ENCODE data around the gene CERCAM. TPM values are rescaled to one million over a fixed set of nuclear protein-coding genes. Genes with fewer than 3 reads are reported as not detected.

Gene CERCAM
- total and polyA plus RNA-seq, 7 donors: 4.2 to 28.5 (median 18.2) TPM

- no peaks in the 10 kb centered on the region for H3K27me3 ChIP-seq
- no peaks in the 10 kb centered on the region for H3K9me3 ChIP-seq
- no peak overlapping the region for H3K4me3 ChIP-seq
- TF ChIP-seq EP300 (IDR thresholded peaks at IDR 0.05) (no peak), POLR2A (IDR thresholded peaks at IDR 0.05) (no peak), POLR2AphosphoS5 (IDR thresholded peaks at IDR 0.05) (no peak)
- TF ChIP-seq, protein P1, sequence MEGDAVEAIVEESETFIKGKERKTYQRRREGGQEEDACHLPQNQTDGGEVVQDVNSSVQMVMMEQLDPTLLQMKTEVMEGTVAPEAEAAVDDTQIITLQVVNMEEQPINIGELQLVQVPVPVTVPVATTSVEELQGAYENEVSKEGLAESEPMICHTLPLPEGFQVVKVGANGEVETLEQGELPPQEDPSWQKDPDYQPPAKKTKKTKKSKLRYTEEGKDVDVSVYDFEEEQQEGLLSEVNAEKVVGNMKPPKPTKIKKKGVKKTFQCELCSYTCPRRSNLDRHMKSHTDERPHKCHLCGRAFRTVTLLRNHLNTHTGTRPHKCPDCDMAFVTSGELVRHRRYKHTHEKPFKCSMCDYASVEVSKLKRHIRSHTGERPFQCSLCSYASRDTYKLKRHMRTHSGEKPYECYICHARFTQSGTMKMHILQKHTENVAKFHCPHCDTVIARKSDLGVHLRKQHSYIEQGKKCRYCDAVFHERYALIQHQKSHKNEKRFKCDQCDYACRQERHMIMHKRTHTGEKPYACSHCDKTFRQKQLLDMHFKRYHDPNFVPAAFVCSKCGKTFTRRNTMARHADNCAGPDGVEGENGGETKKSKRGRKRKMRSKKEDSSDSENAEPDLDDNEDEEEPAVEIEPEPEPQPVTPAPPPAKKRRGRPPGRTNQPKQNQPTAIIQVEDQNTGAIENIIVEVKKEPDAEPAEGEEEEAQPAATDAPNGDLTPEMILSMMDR (IDR thresholded peaks at IDR 0.05): no peak
- no peak for DNase-seq
- H3K36me3 ChIP-seq: peaks cover 6 to 92% (median 28%) of the 10 kb centered on the region in 4 donors
- H3K27ac ChIP-seq: no peak overlapping the region
- intact Hi-C loops (cut with DNase I): no loop called here
- H3K4me1 ChIP-seq: no peaks in the 10 kb centered on the region
- 93 to 97% methylated on average over 17 of the region's 17 CpGs for WGBS, 2 donors
Measured at GRCh38 chr9:128484686-128485413, 64.2 kb downstream of the CERCAM start.

DNA sequence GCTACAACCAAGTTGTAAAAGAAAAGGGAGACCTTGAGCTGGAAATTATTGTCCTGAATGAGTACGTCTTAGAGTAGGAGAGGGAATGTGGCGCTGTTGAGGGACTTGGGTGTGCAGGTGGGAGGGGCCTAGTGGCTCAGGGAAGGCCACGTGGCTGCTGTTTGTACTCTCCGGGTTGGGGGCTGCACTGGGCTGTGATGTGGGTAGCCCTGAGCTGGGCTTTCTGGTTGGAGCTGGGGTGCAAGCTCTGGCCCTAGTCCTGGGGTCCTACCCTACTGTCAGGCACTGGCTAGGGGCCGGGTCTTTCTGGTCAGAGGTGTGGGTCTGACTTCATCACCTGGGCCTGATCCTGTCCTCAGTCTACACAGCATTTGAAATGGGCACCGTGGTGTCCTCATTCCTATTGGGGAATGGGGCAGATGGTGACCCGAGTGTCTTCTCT, 64.8 kb downstream of the CERCAM start:
- Histone ChIP-seq H3K4me3 (no peak overlapping the region), H3K9me3 (no peaks in the 10 kb centered on the region), H3K36me3 (peaks cover 6 to 92% (median 28%) of the 10 kb centered on the region in 4 donors), H3K27ac (no peak overlapping the region), H3K4me1 (no peaks in the 10 kb centered on the region), H3K27me3 (no peaks in the 10 kb centered on the region)
- DNase-seq: no peak
- intact Hi-C loops (cut with DNase I): no loop called here
- TF ChIP-seq POLR2AphosphoS5 (IDR thresholded peaks at IDR 0.05) (no peak), POLR2A (IDR thresholded peaks at IDR 0.05) (no peak), EP300 (IDR thresholded peaks at IDR 0.05) (no peak)
- TF ChIP-seq, protein P1 (IDR thresholded peaks at IDR 0.05): no peak
- 81 to 84% methylated on average over 7 of the region's 7 CpGs for WGBS, 2 donors

- Histone ChIP-seq H3K4me3 (no peak overlapping the region), H3K9me3 (no peaks in the 10 kb centered on the region), H3K27me3 (no peaks in the 10 kb centered on the region), H3K36me3 (peaks cover 6 to 91% (median 28%) of the 10 kb centered on the region in 4 donors), H3K27ac (no peak overlapping the region), H3K4me1 (no peaks in the 10 kb centered on the region)
- DNase-seq: no peak
- intact Hi-C loops (cut with DNase I): no loop called here
- TF ChIP-seq, protein P1 (IDR thresholded peaks at IDR 0.05): no peak
- TF ChIP-seq POLR2A (IDR thresholded peaks at IDR 0.05): no peak
- no peak for TF ChIP-seq POLR2AphosphoS5 (IDR thresholded peaks at IDR 0.05)
- TF ChIP-seq EP300 (IDR thresholded peaks at IDR 0.05): no peak
Measured at GRCh38 chr9:128486201-128486600, 65.5 kb downstream of the CERCAM start.

Other genes starting within 250 kb of the CERCAM start
- gene CIZ1, start 229.3 kb upstream of the CERCAM start, total RNA-seq: 100 to 1,000 TPM in 1 of 4 donors, 10 to 100 TPM in 3; 60.2 to 116 (median 68.5) TPM
- 10 to 100 TPM; 25.7 to 58.3 (median 46.8) TPM for gene CIZ1, start 229.3 kb upstream of the CERCAM start, polyA plus RNA-seq
- 10 to 100 TPM in 2 of 4 donors, 1 to 10 TPM in 2; 7.7 to 40.2 (median 12.9) TPM for gene DNM1, start 217.5 kb upstream of the CERCAM start, total RNA-seq
- gene DNM1, start 217.5 kb upstream of the CERCAM start, polyA plus RNA-seq: 1 to 10 TPM in 2 of 3 donors, under 1 TPM in 1; 0.46 to 9.3 (median 1.2) TPM
- 100 to 1,000 TPM in 1 of 4 donors, 10 to 100 TPM in 3; 76.0 to 104 (median 86.5) TPM for gene GOLGA2, start 144.8 kb upstream of the CERCAM start, total RNA-seq
- gene GOLGA2, start 144.8 kb upstream of the CERCAM start, polyA plus RNA-seq: 10 to 100 TPM; 48.1 to 82.7 (median 50.5) TPM
- gene SWI5, start 144.6 kb upstream of the CERCAM start, total RNA-seq: 10 to 100 TPM; 18.0 to 35.7 (median 23.4) TPM
- 10 to 100 TPM; 23.4 to 27.3 (median 24.1) TPM for gene SWI5, start 144.6 kb upstream of the CERCAM start, polyA plus RNA-seq
- 10 to 100 TPM in 1 of 4 donors, 1 to 10 TPM in 3; 7.6 to 14.1 (median 9.1) TPM for gene TRUB2, start 98.4 kb upstream of the CERCAM start, total RNA-seq
- 10 to 100 TPM; 16.7 to 20.8 (median 18.0) TPM for gene TRUB2, start 98.4 kb upstream of the CERCAM start, polyA plus RNA-seq
- 10 to 100 TPM; 26.4 to 60.7 (median 29.7) TPM for gene COQ4, start 98.0 kb upstream of the CERCAM start, total RNA-seq
- gene COQ4, start 98.0 kb upstream of the CERCAM start, polyA plus RNA-seq: 10 to 100 TPM; 58.3 to 80.9 (median 67.0) TPM
- 10 to 100 TPM; 10.7 to 18.0 (median 12.0) TPM for gene SLC27A4, start 80.3 kb upstream of the CERCAM start, total RNA-seq
- 10 to 100 TPM in 2 of 3 donors, 1 to 10 TPM in 1; 6.0 to 45.1 (median 14.3) TPM for gene SLC27A4, start 80.3 kb upstream of the CERCAM start, polyA plus RNA-seq
- 10 to 100 TPM; 16.3 to 25.1 (median 20.4) TPM for gene URM1, start 49.5 kb upstream of the CERCAM start, total RNA-seq
- gene URM1, start 49.5 kb upstream of the CERCAM start, polyA plus RNA-seq: 10 to 100 TPM; 41.8 to 73.3 (median 60.1) TPM
- 10 to 100 TPM; 13.6 to 28.2 (median 20.2) TPM for gene ODF2, start 35.1 kb downstream of the CERCAM start, total RNA-seq
- 10 to 100 TPM in 1 of 3 donors, 1 to 10 TPM in 2; 4.6 to 22.0 (median 6.0) TPM for gene ODF2, start 35.1 kb downstream of the CERCAM start, polyA plus RNA-seq
- 10 to 100 TPM; 17.6 to 29.4 (median 20.9) TPM for gene GLE1, start 83.9 kb downstream of the CERCAM start, total RNA-seq
- gene GLE1, start 83.9 kb downstream of the CERCAM start, polyA plus RNA-seq: 10 to 100 TPM; 19.8 to 24.6 (median 20.8) TPM
- gene SPTAN1, start 131.7 kb downstream of the CERCAM start, total RNA-seq: 100 to 1,000 TPM; 150 to 306 (median 163) TPM
- 100 to 1,000 TPM in 1 of 3 donors, 10 to 100 TPM in 2; 43.5 to 154 (median 57.7) TPM for gene SPTAN1, start 131.7 kb downstream of the CERCAM start, polyA plus RNA-seq
- gene DYNC2I2, start 236.0 kb downstream of the CERCAM start, total RNA-seq: 10 to 100 TPM; 21.6 to 33.0 (median 27.0) TPM
- gene DYNC2I2, start 236.0 kb downstream of the CERCAM start, polyA plus RNA-seq: 10 to 100 TPM; 39.6 to 87.4 (median 43.9) TPM

All from sigmoid colon (tissue), 7 donors.